ENCODE data around the gene VTN.
A peak's percentile ranks its signal among the peaks of the same experiment; 100 is the strongest.

VTN gene

GRCh38 chr17:28368915-28369683 is 1.0 kb downstream of the VTN start:
- DNase-seq (ENCODE audit: low spot score), result no peak

- DNase-seq (ENCODE audit: low spot score), result no peak
Measured at GRCh38 chr17:28368306-28368831, 1.7 kb downstream of the VTN start.

GRCh38 chr17:28367641-28368305 is 2.3 kb downstream of the VTN start:
- DNase-seq (ENCODE audit: low spot score), result no peak

GRCh38 chr17:28366605-28367004 is 3.5 kb downstream of the VTN start:
- DNase-seq (ENCODE audit: low spot score), result no peak

- DNase-seq (ENCODE audit: low spot score), result no peak
Measured at GRCh38 chr17:28365487-28365886, 4.6 kb downstream of the VTN start.

- DNase-seq (ENCODE audit: low spot score), result no peak
Measured at GRCh38 chr17:28364665-28365363, 5.3 kb downstream of the VTN start, which contains the start of gene SEBOX. TSS of gene SEBOX (minus strand) at chr17:28365199. CDS start at chr17:28365151, 48 bp downstream.

- no peak for DNase-seq (ENCODE audit: low spot score)
Measured at GRCh38 chr17:28363776-28364650, 6.1 kb downstream of the VTN start.

- no peak for DNase-seq (ENCODE audit: low spot score)
Measured at GRCh38 chr17:28363186-28363585, 6.9 kb downstream of the VTN start.

- no peak for DNase-seq (ENCODE audit: low spot score)
Measured at GRCh38 chr17:28357901-28358197, 12.3 kb downstream of the VTN start.

GRCh38 chr17:28357061-28357900 is 12.8 kb downstream of the VTN start, which contains the start of gene POLDIP2:
TSS of gene POLDIP2 (minus strand) at chr17:28357527. CDS start at chr17:28357448, 79 bp downstream.
- DNase-seq (ENCODE audit: low spot score), result peak; percentile 96

GRCh38 chr17:28350271-28350670 is 19.8 kb downstream of the VTN start:
- no peak for DNase-seq (ENCODE audit: low spot score)

- DNase-seq (ENCODE audit: low spot score), result no peak
Measured at GRCh38 chr17:28348979-28349378, 21.1 kb downstream of the VTN start.

- DNase-seq (ENCODE audit: low spot score), result no peak
Measured at GRCh38 chr17:28347261-28347891, 22.7 kb downstream of the VTN start.

GRCh38 chr17:28346746-28347246 is 23.3 kb downstream of the VTN start:
- DNase-seq (ENCODE audit: low spot score), result no peak

GRCh38 chr17:28346199-28346580 is 23.9 kb downstream of the VTN start:
- no peak for DNase-seq (ENCODE audit: low spot score)

- DNase-seq (ENCODE audit: low spot score), result no peak
Measured at GRCh38 chr17:28345419-28346198, 24.5 kb downstream of the VTN start.

GRCh38 chr17:28344435-28344901 is 25.6 kb downstream of the VTN start:
- no peak for DNase-seq (ENCODE audit: low spot score)

- no peak for DNase-seq (ENCODE audit: low spot score)
Measured at GRCh38 chr17:28344011-28344410, 26.1 kb downstream of the VTN start.

- DNase-seq (ENCODE audit: low spot score), result no peak
Measured at GRCh38 chr17:28343491-28343932, 26.6 kb downstream of the VTN start.
